Stimulated activated CD4-positive, alpha-beta T cell treated with anti-CD3 and anti-CD28 coated beads, Interleukin-4, amount 100 ng/mL, for 1 hour (primary cell): ENCODE results near the gene NPY4R.
"Not testable (repeated sequence)": the region's sequence is repeated elsewhere in the genome, so short reads cannot be mapped to it uniquely, and the experiment has no call there.

ENCODE experiments used
- DNase-seq: peaks from one replicate; pipeline ENCODE4 v3.0.0-alpha.2; 2020

The NPY4R gene, protein sequence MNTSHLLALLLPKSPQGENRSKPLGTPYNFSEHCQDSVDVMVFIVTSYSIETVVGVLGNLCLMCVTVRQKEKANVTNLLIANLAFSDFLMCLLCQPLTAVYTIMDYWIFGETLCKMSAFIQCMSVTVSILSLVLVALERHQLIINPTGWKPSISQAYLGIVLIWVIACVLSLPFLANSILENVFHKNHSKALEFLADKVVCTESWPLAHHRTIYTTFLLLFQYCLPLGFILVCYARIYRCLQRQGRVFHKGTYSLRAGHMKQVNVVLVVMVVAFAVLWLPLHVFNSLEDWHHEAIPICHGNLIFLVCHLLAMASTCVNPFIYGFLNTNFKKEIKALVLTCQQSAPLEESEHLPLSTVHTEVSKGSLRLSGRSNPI

DNA sequence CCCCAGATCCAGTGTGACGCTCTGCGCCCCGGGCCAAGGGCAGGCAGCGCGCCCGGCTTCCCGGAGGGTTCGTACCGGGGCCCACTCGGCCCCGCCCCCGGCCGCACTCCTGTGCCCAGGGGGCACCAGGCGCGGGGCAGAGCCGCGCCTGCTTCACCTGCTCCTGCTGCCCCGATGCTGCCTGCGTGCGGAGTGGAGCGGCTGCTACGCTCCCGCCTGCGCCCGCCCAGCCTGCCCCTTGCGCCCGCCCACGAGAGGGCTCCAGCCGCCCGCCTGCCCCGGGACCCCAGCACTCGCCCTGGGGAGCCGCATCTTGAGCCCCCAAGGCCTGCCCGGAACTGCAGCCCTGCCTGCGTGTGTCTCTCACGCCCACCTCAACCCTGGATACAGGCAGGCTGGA lies at the start of gene NPY4R:
TSS of gene NPY4R (minus strand) at position 194 of the 400 bp plus-strand sequence. CDS start 3,323 bp downstream, outside the sequence.
- DNase-seq = not testable (repeated sequence)

- no peak for DNase-seq
Measured at GRCh38 chr10:46515366-46515765, 49.6 kb upstream of the NPY4R start.

DNA sequence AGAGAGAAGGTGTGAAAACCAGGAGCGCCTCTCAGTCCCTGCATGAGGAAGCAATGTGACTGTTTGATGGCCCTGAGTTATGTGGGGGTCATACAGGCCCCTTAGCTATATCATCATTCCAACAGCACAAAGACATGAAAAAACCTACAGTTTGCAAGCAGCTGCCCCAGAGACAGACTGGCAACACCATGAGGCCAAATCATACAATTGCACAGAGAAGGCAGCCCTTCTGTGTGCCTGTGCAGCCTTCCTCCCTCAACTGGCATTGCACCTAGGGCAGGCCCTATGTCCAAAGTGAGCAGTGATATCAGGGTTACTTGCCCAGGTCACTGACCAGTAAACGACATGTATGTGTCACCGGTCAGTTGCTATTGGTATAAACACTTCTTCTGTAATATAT lies 49.1 kb upstream of the NPY4R start:
- no peak for DNase-seq

GRCh38 chr10:46514431-46514861 lies 48.7 kb upstream of the NPY4R start:
- no peak for DNase-seq

DNA sequence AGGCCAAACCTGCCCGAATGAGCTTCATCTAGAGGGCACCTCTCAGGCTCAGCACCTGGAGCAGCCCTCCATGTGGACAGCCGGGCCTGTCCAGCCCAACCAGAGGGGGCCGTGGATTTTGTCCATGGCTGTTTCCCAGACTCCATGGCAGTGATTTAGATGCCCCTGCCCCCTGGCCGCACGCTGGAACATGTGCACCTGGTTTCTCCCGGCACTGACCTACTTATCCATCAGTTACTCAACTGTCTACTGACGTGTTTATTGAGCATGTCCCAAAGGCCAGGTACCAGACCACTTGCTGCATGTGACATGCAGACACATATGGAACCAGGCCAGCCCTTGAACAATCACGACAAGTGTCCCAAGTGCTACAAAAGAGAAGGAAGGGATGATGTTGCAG lies 47.6 kb upstream of the NPY4R start:
- DNase-seq = not testable (repeated sequence)

- DNase-seq = not testable (repeated sequence)
Measured at GRCh38 chr10:46512725-46513124, 47.0 kb upstream of the NPY4R start.

DNA sequence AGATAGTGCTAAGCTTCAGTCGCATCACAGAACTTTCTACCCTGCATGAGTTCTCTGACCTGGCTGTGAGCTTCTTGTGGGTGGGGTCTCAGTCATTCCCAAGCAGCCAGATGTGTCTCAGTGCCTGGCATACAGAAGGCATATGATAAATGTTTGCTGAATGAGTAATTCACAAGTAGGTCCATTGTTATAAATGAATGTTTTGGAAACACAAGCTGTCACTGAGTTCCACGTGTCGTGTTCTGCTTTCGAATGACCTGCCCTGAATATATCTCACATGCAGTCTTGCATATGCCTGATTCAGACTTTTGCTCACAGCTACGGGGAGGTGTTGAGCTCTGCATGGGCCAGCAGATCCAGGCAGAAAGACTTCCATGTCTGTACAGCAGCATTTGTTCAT lies 46.2 kb upstream of the NPY4R start:
- DNase-seq = not testable (repeated sequence)

DNA sequence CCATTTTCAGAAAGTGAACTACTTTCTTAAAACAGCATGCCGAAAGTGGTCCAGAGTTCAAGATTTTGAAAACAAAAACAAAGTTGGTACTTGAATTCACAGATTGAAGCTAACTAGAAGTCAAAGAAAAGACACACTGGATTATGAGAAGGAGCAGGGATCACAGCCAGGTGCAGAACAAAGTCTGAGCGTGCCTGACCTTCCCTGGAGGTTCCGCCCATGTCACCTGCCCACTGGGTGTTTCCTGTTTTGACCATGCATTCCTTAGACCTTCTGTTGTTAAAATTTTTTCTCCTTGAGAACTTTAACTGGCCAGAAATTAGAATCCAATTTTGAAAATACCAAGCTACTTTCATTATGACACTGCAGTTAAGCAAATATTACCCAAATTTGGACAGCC lies 34.2 kb upstream of the NPY4R start:
- DNase-seq = not testable (repeated sequence)

DNA sequence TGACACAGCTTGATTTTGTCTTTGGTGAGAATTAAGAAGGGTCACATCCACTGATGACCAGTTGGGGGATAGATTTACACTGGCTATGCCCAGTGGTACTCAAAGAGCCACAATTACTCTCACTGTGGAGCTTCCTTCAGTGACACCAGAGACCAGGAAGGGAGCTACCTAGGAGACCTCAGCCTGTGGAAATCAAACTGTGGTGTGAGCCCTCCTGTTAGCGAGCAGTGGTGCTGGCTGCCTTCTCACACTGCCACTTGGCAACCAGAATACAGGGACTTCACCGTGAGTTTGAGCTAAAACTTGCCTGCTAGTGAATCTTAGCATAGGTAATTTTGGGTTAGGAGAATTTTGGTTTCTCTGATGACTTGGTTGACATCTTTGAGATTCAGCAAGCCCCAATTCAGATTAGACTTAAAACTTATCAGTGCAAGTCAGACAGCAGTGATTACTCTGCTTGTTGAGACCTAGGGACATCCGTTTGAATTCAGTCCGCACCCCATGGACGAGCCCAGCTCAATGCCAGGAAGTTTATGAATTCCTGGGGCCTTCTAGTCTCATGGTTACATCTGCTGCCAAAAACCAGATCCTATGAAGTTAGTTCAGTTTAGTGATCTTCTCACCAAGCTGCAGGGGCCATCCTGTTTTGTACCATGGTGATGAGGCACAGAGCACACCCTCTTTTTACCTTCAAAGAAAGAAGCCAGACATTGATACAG lies 33.4 kb upstream of the NPY4R start:
- DNase-seq = not testable (repeated sequence)

DNA sequence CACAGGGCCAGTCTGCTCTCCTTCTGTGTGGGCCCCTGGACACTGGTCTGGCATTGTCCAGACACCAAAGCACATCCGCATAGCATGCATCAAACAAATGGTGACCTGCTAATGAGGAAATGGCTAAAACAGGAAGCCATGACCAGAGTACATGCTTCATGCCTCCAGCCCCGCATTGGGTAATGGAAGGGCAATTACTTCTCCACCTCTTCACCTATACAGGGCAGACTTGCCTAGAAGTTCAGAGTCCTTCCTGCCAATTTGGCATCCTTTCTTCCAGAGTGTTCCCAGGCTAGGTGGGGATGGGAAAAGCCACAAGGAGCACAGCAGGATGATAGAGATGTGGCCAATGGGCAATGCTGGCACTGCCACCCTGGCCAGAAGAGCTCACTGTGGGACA lies 32.1 kb upstream of the NPY4R start:
- not testable (repeated sequence) for DNase-seq

GRCh38 chr10:46497401-46497800 lies 31.6 kb upstream of the NPY4R start:
- DNase-seq = not testable (repeated sequence)

GRCh38 chr10:46491364-46492114 lies 25.8 kb upstream of the NPY4R start:
- not testable (repeated sequence) for DNase-seq

DNA sequence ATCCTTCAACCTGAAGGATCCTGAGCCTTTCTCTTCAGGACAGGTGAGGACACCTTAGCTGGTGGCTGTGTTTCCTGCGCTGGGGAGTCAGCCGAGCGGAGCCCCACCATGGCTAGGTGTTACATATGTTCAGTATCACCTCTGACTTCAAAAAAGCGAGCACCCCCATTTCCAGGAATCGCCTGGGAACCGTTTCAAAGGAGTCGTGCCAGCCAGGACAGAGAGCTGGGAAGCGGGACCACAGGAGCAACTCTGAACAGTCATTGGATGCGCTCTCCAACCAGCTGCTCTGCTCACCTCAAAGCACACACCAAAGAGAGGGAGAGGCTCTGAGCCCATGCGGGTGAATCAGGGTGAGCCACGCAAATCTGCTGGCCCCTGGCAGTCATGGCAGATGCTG lies 24.5 kb upstream of the NPY4R start:
- not testable (repeated sequence) for DNase-seq

- not testable (repeated sequence) for DNase-seq
Measured at GRCh38 chr10:46486459-46486858, 20.7 kb upstream of the NPY4R start.

- not testable (repeated sequence) for DNase-seq
Measured at GRCh38 chr10:46474746-46475320, 9.1 kb upstream of the NPY4R start.

GRCh38 chr10:46473758-46474157 lies 8.0 kb upstream of the NPY4R start:
- DNase-seq = not testable (repeated sequence)

DNA sequence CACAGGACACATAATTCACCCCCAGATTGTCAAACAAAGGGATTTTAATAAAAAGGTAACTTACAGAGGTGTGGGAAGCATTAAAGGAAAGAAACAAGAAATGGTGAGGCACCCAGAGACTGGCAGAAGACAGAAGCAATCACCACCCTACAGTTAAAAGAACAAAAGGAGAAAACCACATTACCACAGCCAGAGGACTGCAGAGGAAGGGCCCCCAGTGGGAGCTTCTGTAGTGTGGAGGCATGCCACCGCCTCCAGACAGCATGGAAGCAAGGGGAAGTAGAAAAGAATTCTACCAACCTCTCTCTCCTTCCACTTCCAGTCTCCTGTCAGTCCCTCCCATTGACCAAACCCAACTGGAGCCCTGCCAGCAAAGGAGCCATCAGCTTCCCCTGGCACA lies 4.4 kb upstream of the NPY4R start:
- not testable (repeated sequence) for DNase-seq

GRCh38 chr10:46468119-46468809 lies 2.5 kb upstream of the NPY4R start:
- not testable (repeated sequence) for DNase-seq

DNA sequence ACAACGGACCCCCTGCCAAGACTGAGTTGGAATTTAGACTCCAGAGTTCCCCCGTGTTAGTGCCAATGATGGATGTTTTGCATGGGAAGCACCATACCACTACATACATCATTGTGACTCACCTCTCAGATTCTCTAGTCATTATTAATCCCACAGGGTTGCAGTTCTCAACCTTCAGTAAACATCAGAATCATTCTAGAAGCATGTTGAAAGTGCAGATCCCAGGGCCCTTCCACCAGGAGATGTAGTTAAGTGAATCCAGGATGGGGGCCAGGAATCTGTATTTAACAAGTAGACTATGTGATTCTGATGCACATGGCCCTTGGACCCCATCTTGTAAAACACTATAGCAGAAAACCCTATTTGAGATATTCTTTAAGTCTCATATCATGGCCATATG lies 2.1 kb downstream of the NPY4R start:
- not testable (repeated sequence) for DNase-seq

DNA sequence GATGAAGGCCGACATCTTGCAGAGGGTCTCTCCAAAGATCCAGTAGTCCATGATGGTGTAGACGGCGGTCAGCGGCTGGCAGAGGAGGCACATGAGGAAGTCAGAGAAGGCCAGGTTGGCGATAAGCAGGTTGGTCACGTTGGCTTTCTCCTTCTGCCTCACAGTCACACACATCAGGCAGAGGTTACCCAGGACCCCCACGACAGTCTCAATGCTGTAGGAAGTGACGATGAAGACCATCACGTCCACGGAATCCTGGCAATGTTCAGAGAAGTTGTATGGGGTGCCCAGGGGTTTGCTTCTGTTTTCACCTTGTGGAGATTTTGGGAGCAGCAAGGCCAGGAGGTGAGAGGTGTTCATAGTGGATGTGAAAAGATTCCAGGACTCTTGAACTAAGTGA lies 3.5 kb downstream of the NPY4R start:
- DNase-seq = not testable (repeated sequence)

DNA sequence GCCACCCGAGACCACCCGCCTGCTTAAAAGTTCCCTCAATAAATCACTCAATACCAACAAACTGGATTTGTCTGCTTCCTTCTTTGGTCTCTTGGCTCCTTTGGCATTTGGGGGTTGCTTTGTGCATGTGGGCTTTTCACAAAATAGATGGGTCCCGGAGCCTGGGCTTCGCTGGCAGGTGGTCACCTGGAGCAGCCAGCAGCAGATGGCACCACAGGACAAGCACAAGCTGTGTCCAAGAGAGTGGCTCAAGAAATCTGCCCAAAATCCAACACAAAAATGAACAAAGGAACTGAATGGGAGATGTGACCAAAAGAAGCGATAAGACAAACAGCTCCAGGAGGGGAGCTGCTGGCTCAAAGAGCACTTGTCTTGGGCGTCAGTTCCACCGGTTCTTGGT lies 6.2 kb downstream of the NPY4R start:
- DNase-seq = not testable (repeated sequence)

DNA sequence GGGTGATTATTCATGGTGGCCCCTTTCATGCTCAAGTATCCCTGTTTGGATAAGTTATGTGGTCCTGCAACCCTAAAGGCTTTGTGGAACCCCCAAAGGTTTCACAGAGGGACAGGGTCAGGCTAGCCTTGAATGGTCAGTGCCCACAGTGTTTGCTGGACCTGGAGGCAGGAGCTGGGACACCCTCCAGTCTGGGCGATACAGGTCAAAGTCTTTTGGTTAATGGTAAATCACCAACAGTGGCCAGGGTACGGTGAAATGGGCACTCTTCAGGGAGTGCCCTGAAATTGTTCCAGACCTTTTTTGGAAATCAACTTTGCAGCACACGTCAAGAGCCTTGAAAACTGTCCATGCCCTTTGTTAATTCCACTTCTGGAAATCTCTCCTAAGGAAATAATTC lies 8.7 kb downstream of the NPY4R start:
- DNase-seq = not testable (repeated sequence)
